Occipital lobe (tissue), 2 donors: ENCODE results near the gene ATP2A3. TPM values are rescaled to one million over a fixed set of nuclear protein-coding genes. Genes with fewer than 3 reads are reported as not detected.

Experiments
- DNase-seq: peaks from one replicate; lab custom pipeline; 2025; lab: John Stamatoyannopoulos, UW
- total RNA-seq: library from RNA; depleted of rRNA; stranded (reverse); fragments of >200 nt; gene quantifications from one replicate; pipeline ENCODE4 v1.2.3, GENCODE V29; 2014

ATP2A3 gene
- total RNA-seq, 1 donor from 2014 or later: 1.2 TPM

- no peak for DNase-seq
Observed at GRCh38 chr17:3912827-3913226, 51.4 kb downstream of the ATP2A3 start.

DNA sequence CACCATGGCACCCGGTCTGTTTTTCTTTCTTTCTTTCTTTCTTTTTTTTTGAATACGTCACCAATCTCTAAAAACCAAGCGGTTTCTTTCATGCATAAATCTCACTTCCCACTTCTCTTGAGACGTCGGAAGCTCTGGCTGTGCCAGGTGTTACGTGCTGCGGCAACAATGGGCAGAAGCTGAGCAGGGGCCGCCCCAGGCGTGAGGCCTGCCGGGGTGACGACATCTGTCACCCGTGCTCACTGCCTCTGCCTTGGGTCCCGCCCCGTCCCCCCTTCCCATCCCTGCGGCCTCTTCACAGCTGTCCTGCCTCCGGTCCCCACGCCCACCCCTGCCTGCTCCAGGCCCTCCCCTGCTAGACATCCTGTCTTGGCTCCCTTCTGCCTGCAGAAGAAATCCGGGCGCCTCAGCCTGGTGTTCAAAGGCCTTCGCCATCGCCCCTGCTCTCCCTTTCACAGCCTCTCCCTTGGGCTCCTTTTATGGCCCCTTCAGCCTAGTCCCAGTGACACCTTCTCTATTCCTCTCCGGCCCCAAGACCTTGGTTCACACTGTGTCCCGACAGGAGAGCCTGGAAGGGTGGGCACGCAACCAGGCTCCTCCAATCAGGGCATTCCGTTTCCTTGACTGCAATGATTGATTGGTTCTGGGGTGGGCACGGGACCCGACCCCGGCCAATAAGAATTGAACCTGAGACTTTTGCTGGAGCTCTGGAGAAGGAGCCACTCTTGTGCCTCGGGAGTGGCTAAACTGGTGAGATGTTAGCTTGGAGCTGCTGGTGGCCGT lies 52.8 kb downstream of the ATP2A3 start:
- no peak for DNase-seq

- no peak for DNase-seq
Observed at GRCh38 chr17:3910420-3911270, 53.6 kb downstream of the ATP2A3 start.

DNA sequence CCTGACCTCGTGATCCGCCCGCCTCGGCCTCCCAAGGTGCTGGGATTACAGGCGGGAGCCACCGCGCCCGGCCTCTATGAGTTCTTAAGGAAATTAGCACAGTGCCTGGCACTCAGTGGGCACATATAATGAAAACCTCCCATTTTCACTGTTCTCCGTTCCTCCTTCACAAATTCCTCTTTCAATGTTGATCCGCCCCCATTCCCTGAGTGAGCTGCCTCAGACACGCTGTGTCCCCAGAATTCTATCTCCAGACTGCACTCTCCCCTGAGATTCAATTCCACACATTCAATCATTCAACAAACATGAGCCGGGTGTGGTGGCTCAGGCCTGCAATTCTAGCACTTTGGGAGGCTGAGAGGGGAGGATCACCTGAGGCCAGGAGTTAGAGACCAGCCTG lies 55.0 kb downstream of the ATP2A3 start:
- no peak for DNase-seq

DNA sequence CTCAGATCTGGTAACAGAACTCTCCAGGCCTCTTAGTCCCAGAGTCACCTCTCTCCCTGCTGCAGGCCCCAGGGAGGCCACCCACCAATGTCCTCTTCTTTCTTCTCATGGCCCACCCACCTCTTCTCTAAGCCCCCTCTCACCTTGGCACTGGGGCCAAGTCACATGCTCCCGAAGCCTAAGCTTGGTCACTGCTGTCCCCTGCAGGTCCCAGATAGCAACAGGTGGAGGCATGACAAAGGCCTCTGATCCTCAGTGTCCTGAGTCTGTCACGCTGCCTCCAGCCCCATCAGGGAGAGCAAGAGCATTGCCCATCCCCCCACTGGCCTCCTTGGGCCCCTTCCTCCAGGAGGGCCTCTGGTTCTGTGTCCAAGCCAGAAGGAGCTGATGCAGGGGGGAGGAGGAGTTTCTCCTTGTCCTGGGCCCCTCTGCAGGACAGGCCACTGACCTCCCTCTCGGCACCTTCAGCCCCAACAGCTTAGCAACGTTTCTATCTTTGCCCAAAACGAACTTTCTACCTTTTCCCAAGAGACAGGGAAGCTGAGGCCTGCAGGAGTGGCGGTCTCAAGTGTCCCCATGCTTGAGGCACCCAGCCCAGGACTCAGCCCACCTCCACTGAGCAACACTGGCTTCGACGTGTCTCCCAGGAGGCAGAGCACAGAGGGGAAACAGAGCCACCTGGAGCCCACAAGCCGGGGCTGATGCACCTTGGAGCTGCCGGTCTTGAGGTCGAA lies 56.6 kb downstream of the ATP2A3 start:
- DNase-seq: no peak

DNA sequence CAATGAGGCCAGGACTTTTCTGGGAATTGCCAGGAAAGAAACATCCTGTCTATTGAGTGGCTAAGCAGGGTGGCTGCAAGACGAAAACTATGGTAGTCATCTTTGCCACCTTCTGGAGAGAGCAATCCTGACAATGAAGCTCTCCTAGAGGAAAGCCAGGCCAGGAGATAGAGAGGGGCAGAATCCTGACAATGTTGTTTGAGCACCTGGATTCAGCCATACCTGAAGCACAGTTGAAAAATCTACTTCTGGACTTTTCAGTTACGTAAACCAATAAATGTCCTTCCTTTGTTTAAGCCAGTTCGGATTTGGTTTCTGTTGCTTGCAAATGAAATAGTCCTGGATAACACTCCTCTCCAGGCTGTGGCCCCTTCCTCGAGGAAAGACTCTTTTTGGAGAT lies 57.4 kb downstream of the ATP2A3 start:
- no peak for DNase-seq

- DNase-seq: no peak
Observed at GRCh38 chr17:3905017-3905520, 59.2 kb downstream of the ATP2A3 start.

DNA sequence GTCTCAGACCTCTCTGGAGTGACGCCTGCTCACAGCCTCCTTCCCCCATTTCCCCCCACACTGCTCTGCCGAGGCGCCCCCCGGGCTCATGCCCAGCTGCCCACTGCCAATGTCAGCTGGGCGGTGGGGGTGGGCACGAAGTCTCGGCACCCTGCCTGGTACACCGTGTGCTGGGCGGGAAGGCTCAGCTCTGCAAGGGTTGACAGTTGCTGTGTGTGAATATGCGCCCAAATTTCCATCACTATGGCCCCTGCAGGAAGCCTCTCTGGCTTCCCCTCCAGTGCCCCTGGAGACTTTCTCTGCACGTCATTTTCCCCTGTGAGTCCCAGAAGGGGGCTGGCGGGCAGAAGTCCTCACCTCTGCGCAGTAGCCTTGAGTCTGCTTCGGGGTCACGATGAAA lies 59.7 kb downstream of the ATP2A3 start:
- no peak for DNase-seq

- DNase-seq: no peak
Observed at GRCh38 chr17:3903881-3904290, 60.4 kb downstream of the ATP2A3 start.

DNA sequence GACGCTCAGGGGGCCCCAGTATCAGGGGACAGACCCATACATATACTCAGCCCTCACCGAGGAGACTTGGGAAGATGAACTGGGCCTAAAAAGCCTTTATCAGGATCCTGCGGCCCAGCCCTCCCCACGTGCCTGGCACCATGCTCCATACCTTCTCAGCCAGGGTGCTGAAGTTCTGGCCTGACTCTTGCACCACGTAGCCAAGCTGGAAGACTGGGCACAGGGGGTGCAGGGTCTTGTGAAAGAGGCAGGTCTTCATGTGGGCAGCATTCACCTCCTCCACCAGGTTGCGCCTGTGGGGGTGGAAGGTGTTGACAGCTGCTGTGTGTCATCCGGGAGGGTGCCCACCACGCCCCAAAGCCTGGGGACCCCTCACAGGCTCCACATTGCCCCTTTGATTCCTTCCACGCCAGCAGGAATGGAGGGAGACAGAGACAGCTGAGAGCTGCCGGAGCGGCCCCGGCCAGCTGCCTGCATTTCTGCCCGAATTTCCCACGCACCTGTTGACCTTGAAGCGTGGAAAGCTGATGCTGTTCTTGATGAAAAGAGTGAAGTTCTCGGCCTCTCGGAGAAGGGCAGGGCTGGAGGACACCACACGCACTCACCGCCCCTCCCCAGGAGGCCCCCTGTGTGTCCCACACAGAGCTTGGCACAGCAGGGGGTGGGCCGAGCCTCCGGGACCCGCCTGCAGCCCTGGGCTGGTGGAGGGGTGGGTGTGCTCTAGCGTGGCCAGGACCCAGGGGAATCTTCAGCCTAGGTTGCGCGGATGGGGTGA lies 61.0 kb downstream of the ATP2A3 start:
- DNase-seq: no peak

DNA sequence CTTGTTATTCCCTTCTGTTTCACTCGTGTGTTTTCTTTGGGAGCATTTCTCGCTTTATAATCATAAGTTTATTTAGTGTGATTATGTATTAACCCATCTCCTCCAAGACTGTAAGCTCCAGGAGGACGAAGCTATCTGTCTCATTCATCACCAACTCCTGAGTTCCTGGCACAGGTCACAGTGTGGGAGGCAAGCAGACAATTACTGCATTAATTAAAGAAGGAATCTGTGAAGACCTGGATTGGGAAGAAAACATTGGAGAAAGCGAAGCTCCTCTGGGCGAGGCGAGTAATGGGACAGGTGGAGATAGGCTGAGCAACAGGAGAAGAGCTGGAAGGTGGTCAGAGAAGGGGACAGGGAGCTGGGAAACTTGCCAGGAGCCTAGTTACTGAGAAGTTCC lies 63.6 kb downstream of the ATP2A3 start:
- no peak for DNase-seq

DNA sequence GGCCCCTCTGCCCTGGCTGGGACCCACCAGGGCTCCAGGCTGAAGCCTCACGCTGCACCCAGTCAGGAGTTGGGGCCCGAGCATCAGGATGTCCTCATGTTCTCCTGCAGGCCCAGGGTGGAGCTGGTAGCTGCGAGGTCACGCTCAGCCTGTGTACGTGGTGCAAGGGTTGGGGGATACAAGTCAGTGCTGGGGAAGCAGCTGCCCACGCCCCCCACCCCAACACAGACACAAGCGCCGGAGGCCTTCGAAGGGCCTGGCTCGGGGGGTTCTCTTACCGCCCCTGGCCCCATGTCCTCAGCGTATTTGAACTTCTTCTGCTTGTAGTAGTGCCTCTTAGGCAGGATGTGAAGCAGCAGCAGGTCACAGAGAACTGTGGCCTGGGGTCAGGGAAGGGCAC lies 66.5 kb downstream of the ATP2A3 start:
- no peak for DNase-seq

- no peak for DNase-seq
Observed at GRCh38 chr17:3896968-3897235, 67.3 kb downstream of the ATP2A3 start.

DNA sequence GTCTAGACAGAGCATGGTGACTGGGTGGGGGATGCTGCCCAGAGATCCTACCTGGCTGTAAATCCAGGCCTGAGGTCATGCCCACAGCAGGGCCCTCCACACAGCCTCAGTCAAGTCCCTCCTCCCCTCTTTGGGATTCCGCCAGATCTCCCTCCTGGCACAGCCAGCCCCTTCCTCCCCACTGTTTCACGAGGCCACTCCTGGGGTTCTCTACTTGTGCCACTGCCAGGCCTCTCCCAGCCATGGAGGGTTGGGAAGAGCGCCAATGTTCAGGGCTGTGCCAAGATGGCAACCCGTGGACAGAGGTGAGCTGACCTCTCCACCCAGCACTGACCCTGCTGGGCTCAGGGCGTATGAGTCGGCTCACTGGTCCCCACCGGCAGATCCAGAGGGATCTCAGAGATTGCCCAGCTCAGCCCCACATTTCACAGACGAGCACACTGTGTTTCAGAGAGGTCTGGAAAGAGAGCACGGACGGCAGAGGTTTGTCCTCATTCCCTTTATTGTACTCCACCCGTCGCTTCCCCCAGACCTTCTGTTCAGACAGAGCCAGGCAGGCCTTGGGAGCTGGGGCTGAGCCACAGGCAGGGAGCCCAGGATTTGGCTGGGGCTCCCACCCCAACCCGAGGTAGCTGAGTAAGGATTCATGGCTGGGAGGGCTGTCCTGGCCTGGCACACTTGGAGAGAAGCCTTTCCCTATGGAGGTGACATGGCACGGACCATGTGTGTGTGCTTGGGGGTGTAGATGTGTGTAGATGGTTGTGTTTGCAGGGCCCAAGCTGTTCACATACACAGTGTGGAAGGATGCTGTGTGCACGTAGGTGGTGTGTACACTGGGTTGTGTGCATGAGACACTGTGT lies 67.9 kb downstream of the ATP2A3 start:
- no peak for DNase-seq

- no peak for DNase-seq
Observed at GRCh38 chr17:3895354-3895753, 68.9 kb downstream of the ATP2A3 start.

DNA sequence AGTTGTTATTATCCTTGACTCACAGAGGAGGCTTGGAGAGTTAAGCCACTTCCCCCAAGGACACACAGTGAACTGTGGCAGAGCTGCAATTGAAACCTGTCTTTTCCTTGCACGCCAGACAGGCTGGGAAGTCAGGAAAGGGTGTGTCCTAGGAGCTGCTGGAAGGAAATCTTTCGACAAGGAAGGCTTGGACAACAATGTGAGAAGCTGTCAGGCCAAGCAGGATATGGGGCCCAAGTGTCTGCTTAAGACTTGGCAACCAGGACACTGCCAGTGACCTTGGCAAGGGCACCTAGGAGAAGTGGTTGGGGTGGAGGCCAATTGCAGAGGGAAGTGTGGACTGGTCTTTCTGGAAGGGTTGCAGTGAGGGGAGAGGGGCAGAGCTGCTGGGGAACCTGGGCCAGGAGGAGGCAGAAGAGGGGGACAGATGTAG lies 69.3 kb downstream of the ATP2A3 start:
- DNase-seq: no peak

DNA sequence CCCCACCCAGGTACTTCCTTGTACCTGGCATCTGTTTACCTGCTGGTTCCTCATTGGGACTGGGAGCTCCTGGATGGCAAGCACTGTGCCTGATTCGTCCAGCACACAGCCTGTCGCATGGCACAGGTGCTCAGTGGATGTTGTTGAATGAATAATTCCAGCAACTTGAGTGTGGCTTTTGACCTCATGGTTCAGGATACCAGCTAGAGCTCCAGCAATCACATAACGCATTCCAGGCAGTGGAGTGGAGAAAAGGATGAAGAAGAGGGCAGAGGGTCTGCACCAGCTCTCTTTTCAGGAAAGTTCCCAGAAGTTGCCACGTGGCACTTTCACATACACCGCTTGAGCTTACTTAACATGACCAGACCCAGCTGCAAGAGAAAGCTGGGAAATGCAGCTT lies 70.0 kb downstream of the ATP2A3 start:
- no peak for DNase-seq

DNA sequence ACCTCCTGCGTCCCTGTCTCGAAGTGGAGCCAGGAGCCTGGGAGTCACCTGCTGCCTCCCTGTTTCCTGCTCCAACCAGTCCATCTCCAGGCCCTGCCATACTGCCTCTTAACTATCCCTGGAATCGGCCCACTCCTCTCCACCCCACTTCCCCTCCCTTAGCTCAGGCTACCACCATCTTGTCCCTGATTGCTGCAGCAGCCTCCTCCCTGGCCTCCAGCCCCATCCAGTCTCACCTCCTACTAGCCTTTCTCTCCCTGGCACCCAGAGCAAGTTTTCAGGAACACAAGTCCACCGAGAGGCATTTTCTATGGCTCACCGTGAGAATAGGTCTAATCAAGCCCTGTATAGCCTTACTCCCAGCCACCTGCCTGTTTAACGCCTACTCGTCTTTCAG lies 70.5 kb downstream of the ATP2A3 start:
- DNase-seq: no peak

DNA sequence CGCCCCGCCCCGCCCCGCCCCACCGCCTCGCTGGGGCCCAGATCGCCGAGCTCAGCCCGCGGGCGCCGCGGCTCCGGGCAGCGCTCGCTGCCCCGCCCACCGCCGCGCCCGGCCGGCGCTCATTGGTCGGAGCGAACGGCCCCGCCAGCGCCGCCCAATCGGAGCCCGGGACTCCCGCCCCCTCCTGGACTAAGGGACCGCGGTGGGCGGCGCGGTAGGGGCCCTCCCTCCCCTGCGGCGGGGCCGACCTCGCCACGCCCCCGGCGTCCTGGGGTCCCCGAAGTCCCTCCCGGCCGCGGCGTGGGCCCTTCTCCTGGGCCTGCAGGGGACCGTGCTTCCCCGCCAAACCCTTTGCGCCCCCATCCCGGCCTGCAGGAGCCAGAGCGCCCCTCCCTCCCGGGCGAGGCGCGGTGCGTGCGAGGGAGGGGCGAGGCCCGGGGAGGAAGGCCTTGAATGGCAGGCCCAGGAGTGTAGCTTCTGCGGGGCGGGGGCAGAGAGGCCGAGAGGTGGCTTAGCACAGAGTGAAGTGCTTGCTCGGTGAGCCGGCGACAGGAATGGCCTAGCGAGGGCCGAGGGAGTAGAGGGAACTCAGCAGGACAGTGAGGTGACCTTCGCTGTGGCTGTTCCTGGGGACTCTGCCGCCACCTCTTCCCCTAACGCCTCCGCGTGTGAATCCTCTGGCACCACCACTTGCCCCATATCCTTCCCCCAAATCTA lies 71.1 kb downstream of the ATP2A3 start, which contains the start of gene CAMKK1:
Gene CAMKK1 (minus strand): TSS at position 51 of the 717 bp plus-strand sequence. CDS start 7,366 bp downstream, outside the sequence.
- peak; percentile 79 for DNase-seq
